Panc1 (cell line): ENCODE results near the gene SPRED2. TPM values are rescaled to one million over a fixed set of nuclear protein-coding genes. Genes with fewer than 3 reads are reported as not detected.

Source experiments
- ATAC-seq: fragments of 200-7000 bp; cut with Tn5 transposase; 2 replicates; pipeline ENCODE4 v1.9.1; 2020; ENCODE audit warnings: mild to moderate bottlenecking, moderate library complexity
- BruUV-seq: library from RNA; stranded (reverse); fragments of 400-500 nt; replicated peaks from 2 replicates; lab custom pipeline; 2021; lab: Mats Ljungman, UMichigan
- CTCF ChIA-PET: fragments of 300-600 bp; sonication (Branson Sonifier 250); formaldehyde crosslinking; loops from one replicate; lab custom pipeline; 2022; ENCODE audit warnings: antibody characterized with exemption; lab: Charles Lee
- POLR2A ChIA-PET: fragments of 300-600 bp; sonication (Branson Sonifier 250); formaldehyde crosslinking; loops from one replicate; lab custom pipeline; 2022; ENCODE audit warnings: antibody characterized with exemption; lab: Charles Lee
- DNase-seq: peaks from one replicate; pipeline ENCODE4 v3.0.0-alpha.2; 2010; ENCODE audit warnings: low read depth, low spot score
- H3K27ac ChIP-seq: 2 replicates; pipeline ENCODE4 v1.5.1; 2011; ENCODE audit warnings: mild to moderate bottlenecking, low read length, inconsistent platforms
- H3K27me3 ChIP-seq: fragments of 200-500 bp; sonication (Bioruptor generic); 2 replicates; pipeline ENCODE4 v1.6.0; 2014; ENCODE audit warnings: low read length, inconsistent platforms; ENCODE audit not compliant: control insufficient read depth, insufficient read depth
- H3K36me3 ChIP-seq: fragments of 200-500 bp; sonication (Bioruptor generic); 2 replicates; pipeline ENCODE4 v1.5.1; 2014; ENCODE audit warnings: inconsistent platforms, mild to moderate bottlenecking, low read length, moderate library complexity; ENCODE audit not compliant: control insufficient read depth, insufficient read depth
- H3K4me1 ChIP-seq: 2 replicates; pipeline ENCODE4 v1.5.1; 2011; ENCODE audit warnings: inconsistent platforms, mild to moderate bottlenecking, low read length, moderate library complexity; ENCODE audit not compliant: control insufficient read depth, insufficient read depth
- H3K4me3 ChIP-seq, 2 experiments: 2 replicates each; pipeline ENCODE4 v1.5.1; 2011 to 2012; ENCODE audit warnings: low read depth in 2 of 2, low read length in 2 of 2, mild to moderate bottlenecking in 2 of 2, inconsistent platforms in 1 of 2, moderate library complexity in 1 of 2
- H3K9me3 ChIP-seq: fragments of 200-500 bp; sonication (Bioruptor generic); 2 replicates; pipeline ENCODE4 v1.5.1; 2014; ENCODE audit warnings: low read depth, mild to moderate bottlenecking, inconsistent platforms, low read length, moderate library complexity; ENCODE audit not compliant: control insufficient read depth, insufficient read depth
- CTCF ChIP-seq: fragments of 450-650 bp; IDR thresholded peaks from 2 replicates; pipeline ENCODE4 v1.5.1; 2017; ENCODE audit warnings: mild to moderate bottlenecking
- POLR2AphosphoS5 ChIP-seq: IDR thresholded peaks from 2 replicates; pipeline ENCODE4 v1.6.1; 2012; ENCODE audit warnings: mild to moderate bottlenecking, low read depth, low read length, moderate library complexity
- REST ChIP-seq, 2 experiments: IDR thresholded peaks; 2 replicates each; pipeline ENCODE4 v1.6.1; 2011 to 2012; ENCODE audit warnings: low read depth in 2 of 2, control low read depth in 1 of 2, low read length in 1 of 2, mild to moderate bottlenecking in 1 of 2, moderate library complexity in 1 of 2; ENCODE audit not compliant: insufficient read depth in 1 of 2
- SIN3A ChIP-seq: IDR thresholded peaks from 2 replicates; pipeline ENCODE4 v1.6.1; 2012; ENCODE audit warnings: low read depth, mild to moderate bottlenecking, low read length, moderate library complexity, borderline replicate concordance; ENCODE audit not compliant: insufficient read depth
- TCF7L2 ChIP-seq: IDR thresholded peaks from 2 replicates; pipeline ENCODE4 v1.6.1; 2011; ENCODE audit warnings: mild to moderate bottlenecking, low read depth, low read length, inconsistent platforms
- in situ Hi-C: cut with HindIII; loops from 2 replicates; pipeline ENCODE4 v1.10.0; 2016; ENCODE audit warnings: low sequenced_read_pairs, low pct_unique_long_range_greater_than_20kb
- intact Hi-C: fragments of 100-400 bp; cut with micrococcal nuclease; formaldehyde crosslinking; loops from one replicate; pipeline ENCODE4 v1.10.0; 2022; ENCODE audit not compliant: unreplicated experiment
- total RNA-seq: library from RNA; stranded (reverse); gene quantifications from one replicate; pipeline ENCODE4 v1.2.1, GENCODE V29; 2021; ENCODE audit not compliant: unreplicated experiment

The SPRED2 gene
- total RNA-seq, 1 experiment from 2014 or later: 60.1 TPM

GRCh38 chr2:65351948-65352595 lies 80.3 kb downstream of the SPRED2 start:
- ATAC-seq (peak; percentile 41; the same call in 1 of the 2 replicates), DNase-seq (no peak)
- BruUV-seq: no TSS peak
- no peaks in the 10 kb centered on the region for H3K27me3 ChIP-seq
- H3K4me3 ChIP-seq: no peak overlapping the region
- H3K36me3 ChIP-seq: no peaks in the 10 kb centered on the region
- ChIA-PET POLR2A (no interaction called here), CTCF (interaction anchor here (0.6 to 0.9 kb wide), 2 partner anchors 14 to 30 kb away, joined by 5 to 7 read pairs; no protein-coding TSS in a partner anchor)
- in situ Hi-C loops: no loop called here
- peak overlapping the region; percentile 69 for H3K27ac ChIP-seq
- no peaks in the 10 kb centered on the region for H3K9me3 ChIP-seq
- intact Hi-C loops: loop anchor here (10.0 kb wide), 1 partner anchor 203 kb away; no protein-coding TSS in a partner anchor
- peaks cover 76% of the 10 kb centered on the region for H3K4me1 ChIP-seq
- no peak for TF ChIP-seq TCF7L2
- no peak for TF ChIP-seq CTCF
- no peak for TF ChIP-seq POLR2AphosphoS5
- TF ChIP-seq SIN3A: no peak
- TF ChIP-seq REST (IDR thresholded peaks at IDR 0.05; ENCODE audit: insufficient read depth in 1 of 2, low read depth in 2 of 2, low read length in 1 of 2): no peak

GRCh38 chr2:65351234-65351947 lies 81.0 kb downstream of the SPRED2 start:
- H3K4me1 ChIP-seq: peaks cover 70% of the 10 kb centered on the region
- intact Hi-C loops: loop anchor here (10.0 kb wide), 1 partner anchor 203 kb away; no protein-coding TSS in a partner anchor

More at GRCh38 chr2:65351234-65351947, 81.0 kb downstream of the SPRED2 start:
- no TSS peak for BruUV-seq
- Histone ChIP-seq H3K27me3 (no peaks in the 10 kb centered on the region), H3K9me3 (no peaks in the 10 kb centered on the region), H3K36me3 (no peaks in the 10 kb centered on the region), H3K4me3 (no peak overlapping the region), H3K27ac (peak overlapping the region; percentile 69)
- in situ Hi-C loops: no loop called here
- ChIA-PET CTCF (interaction anchor here (0.6 kb wide), 1 partner anchor 11 kb away, joined by 6 read pairs; no protein-coding TSS in a partner anchor), POLR2A (no interaction called here)
- ATAC-seq (peak; percentile 52), DNase-seq (no peak)
- TF ChIP-seq SIN3A (no peak), CTCF (no peak), TCF7L2 (no peak)
